HepG2 (cell line): Measurements from ENCODE around the gene TCERG1.

Experiments
- MAZ ChIP-seq, 2 experiments: sonication (generic) in 1 of 2; formaldehyde crosslinking in 1 of 2; IDR thresholded peaks; 2 replicates each; pipeline versions ENCODE4 v1.5.0 to v1.6.1; 2012 to 2020; ENCODE audit warnings: low read depth in 2 of 2, mild to moderate bottlenecking in 2 of 2, borderline replicate concordance in 1 of 2, improper control_type of control experiment in 1 of 2, low read length in 1 of 2, missing genetic modification reagents in 1 of 2, moderate library complexity in 1 of 2
- POLR2A ChIP-seq, 2 experiments: IDR thresholded peaks; 2 replicates each; pipeline ENCODE4 v1.6.1; 2011; ENCODE audit warnings: low read depth in 2 of 2, low read length in 2 of 2, mild to moderate bottlenecking in 1 of 2, moderate library complexity in 1 of 2; ENCODE audit not compliant: insufficient read depth in 1 of 2

- no peak for TF ChIP-seq MAZ (IDR thresholded peaks at IDR 0.05; ENCODE audit: borderline replicate concordance, low read depth, low read length)
- TF ChIP-seq MAZ (CRISPR knock-in tag; IDR thresholded peaks at IDR 0.05; ENCODE audit: low read depth) = no peak
- no peak for TF ChIP-seq POLR2A (IDR thresholded peaks at IDR 0.05; ENCODE audit: insufficient read depth in 1 of 2, low read depth in 2 of 2, low read length in 2 of 2)
Measured at GRCh38 chr5:146490089-146490843, 43.1 kb downstream of the TCERG1 start.
